ENCODE results near the gene HDAC8.

Gene HDAC8

DNA sequence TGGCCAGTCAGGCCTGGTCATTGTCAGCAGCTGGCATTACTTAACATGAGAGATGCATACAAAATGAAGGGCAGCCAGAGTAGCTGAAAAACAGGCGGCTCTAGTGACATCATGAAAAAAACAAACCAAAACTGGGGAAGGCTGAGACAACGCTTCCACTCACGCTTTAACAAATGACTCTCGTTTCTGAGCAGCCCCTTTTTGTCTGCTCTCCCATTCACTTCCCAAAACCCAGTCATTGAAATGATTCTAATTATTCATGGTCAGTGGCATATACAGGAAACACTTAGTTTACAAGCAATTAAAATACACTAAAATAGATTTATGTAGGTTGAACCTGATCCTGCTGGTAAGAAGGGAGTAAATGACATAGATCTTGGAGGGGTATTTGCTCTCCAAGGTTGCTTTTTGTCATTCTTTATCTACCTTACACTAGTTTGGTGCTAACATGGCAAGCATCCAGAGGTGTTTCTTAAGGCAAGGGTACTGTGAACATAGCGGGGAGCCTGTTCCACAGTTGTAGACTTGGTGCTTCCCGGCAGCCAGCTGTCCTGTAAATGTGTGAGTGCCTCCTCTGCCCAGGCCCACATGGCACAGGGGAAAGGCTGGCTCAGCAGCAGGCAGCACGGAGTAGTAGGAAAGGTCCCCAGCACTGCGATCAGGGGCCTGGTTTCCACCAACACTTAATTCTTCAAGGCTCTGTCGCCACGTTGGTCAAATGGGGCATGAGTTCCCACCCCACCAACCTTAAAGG is 205.8 kb downstream of the HDAC8 start:
- TF ChIP-seq, protein P1, sequence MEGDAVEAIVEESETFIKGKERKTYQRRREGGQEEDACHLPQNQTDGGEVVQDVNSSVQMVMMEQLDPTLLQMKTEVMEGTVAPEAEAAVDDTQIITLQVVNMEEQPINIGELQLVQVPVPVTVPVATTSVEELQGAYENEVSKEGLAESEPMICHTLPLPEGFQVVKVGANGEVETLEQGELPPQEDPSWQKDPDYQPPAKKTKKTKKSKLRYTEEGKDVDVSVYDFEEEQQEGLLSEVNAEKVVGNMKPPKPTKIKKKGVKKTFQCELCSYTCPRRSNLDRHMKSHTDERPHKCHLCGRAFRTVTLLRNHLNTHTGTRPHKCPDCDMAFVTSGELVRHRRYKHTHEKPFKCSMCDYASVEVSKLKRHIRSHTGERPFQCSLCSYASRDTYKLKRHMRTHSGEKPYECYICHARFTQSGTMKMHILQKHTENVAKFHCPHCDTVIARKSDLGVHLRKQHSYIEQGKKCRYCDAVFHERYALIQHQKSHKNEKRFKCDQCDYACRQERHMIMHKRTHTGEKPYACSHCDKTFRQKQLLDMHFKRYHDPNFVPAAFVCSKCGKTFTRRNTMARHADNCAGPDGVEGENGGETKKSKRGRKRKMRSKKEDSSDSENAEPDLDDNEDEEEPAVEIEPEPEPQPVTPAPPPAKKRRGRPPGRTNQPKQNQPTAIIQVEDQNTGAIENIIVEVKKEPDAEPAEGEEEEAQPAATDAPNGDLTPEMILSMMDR (IDR thresholded peaks at IDR 0.05), result no peak
- H3K4me3 ChIP-seq, result no peak overlapping the region
- no peak overlapping the region for H3K27ac ChIP-seq
- no peak for DNase-seq (ENCODE audit: low spot score)

DNA sequence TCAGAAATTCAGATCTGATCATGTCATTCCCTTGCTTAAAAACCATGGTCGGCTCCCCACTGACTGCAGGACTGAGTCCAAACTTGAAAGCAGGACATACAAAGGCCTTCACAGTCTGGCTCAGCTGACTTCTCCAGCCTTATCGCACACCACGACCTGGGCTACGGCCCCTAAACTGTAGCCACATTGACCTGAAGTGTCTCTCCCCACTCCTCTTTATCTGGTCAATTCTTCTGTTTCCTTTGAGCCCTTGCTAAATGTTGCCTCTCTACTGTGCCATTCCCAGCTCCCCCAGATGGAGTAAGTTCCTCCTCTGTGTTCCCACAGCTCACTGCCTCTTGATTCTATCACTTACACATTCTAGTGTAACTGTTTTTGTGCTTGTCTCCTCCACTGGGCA is 206.5 kb downstream of the HDAC8 start:
- TF ChIP-seq, protein P1 (IDR thresholded peaks at IDR 0.05), result no peak
- DNase-seq (ENCODE audit: low spot score), result no peak
- Histone ChIP-seq H3K27ac (no peak overlapping the region), H3K4me3 (no peak overlapping the region)

DNA sequence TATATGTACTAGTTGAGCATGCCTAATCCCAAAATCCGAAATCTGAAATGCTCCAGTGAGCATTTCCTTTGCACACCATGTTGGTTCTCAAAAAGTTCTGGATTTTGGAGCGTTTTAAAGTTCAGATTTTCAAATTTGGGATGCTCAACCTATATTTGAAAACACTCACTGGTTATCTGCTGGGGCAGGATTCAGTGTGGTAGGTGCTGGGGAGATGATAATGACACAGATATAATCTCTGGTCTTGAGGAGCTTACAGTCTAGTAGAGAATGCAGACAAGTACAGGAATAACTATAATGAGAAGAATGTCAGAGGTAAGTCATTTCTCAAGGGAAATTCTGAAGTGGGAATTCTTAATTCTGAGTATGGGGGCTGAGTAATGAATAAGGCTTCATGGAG is 207.5 kb downstream of the HDAC8 start:
- no peak overlapping the region for H3K4me3 ChIP-seq

DNA sequence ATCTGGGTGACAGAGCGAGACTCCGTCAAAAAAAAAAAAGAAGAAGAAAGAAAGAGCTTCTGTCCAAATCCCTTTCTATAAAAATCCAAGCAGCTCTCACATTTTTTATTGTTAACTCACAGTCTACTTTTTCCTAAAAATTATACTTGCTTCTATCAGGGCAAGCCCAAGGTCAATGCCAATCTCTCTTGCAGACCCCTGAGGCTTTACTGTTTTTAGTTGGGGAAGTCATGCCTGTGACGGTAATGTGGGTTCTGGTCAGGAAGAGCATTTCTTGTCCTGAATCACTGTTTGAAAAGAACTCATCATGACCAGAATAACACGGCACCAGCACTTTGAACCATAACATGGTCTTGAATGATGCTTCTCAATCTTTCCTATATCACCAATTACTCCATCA is 212.3 kb downstream of the HDAC8 start:
- no peak for DNase-seq (ENCODE audit: low spot score)
- TF ChIP-seq, protein P1 (IDR thresholded peaks at IDR 0.05), result no peak
- Histone ChIP-seq H3K4me3 (no peak overlapping the region), H3K27ac (no peak overlapping the region)

More for the DNA sequence above, 207.5 kb downstream of the HDAC8 start:
- TF ChIP-seq, protein P1 (IDR thresholded peaks at IDR 0.05), result no peak
- H3K27ac ChIP-seq, result no peak overlapping the region
- no peak for DNase-seq (ENCODE audit: low spot score)

DNA sequence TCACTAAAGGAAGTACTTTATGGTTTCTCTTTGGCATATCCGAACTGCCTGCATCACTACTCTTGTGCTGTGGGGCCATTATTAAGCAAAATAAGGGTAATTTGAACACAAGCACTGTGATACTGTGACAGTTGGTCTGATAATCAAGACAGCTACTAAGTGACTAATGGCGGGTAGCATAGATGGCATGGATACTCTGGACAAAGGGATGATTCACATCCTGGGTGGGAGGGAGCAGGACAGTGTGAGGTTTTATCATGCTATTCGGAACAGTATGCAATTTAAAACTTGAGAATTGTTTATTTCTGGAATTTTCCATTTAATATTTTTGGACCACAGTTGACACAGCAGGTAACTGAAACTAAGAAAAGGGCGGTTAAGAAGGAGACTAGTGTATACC is 214.3 kb downstream of the HDAC8 start:
- TF ChIP-seq, protein P1 (IDR thresholded peaks at IDR 0.05), result no peak
- Histone ChIP-seq H3K4me3 (no peak overlapping the region), H3K27ac (no peak overlapping the region)
- DNase-seq (ENCODE audit: low spot score), result no peak

DNA sequence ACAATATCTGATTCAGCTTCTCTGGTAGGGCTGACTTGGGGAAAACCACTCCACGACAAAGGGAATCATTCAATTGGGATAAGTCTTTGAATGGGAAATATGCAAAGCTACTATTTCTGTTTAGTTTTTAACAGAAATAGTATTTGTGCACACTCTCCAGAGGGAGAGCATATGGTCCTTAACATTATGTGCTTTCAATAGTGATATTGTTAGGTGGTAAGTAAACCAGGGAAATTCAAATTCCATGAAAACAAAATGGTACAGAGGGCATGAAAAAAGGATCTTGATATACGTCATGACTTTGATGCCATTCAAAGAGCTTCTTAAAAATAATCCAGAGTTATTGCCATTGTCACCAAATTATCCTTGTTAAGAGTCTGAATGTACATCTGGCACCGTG is 219.9 kb downstream of the HDAC8 start:
- TF ChIP-seq, protein P1 (IDR thresholded peaks at IDR 0.05), result no peak
- DNase-seq (ENCODE audit: low spot score), result no peak

DNA sequence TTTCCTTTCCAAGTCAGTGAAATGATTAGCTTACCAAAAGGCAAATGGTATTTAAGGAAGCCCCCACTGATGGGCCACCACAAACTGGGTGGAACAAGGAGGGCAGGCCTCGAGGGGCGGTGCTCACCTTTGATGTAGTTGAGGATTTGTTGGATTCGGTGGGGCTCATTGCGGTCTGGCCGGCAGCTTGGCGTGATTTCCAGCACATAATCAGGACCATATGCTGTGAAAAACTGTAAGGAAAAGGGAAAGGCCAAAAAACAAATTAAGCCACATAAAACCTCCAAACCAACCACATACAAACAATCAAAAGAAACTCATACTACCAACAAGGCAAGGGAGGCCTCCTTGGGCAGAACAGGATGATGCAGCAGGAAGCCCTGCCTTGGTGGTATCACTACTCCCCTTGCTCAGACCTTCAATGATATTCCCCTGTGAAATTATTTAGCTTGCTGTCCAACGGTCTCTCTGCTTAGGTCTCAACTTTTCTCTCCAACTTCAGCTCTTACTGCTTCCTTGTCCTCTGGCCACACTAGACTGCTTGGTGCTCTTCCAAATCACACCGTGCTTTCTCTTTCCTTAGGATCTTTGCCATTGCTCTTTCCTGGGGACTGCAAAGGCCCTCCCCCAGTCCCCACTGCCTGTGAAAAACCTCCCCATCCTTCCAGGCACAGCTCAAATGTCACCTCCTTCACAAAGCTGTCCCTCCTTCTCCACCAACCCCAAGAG is 220.9 kb downstream of the HDAC8 start:
- Histone ChIP-seq H3K27ac (no peak overlapping the region), H3K4me3 (no peak overlapping the region)
- no peak for DNase-seq (ENCODE audit: low spot score)
- TF ChIP-seq, protein P1 (IDR thresholded peaks at IDR 0.05), result no peak

More for the DNA sequence above, 219.9 kb downstream of the HDAC8 start:
- no peak overlapping the region for H3K4me3 ChIP-seq
- no peak overlapping the region for H3K27ac ChIP-seq
